ENCODE measurements around the gene MBD1.

DNA sequence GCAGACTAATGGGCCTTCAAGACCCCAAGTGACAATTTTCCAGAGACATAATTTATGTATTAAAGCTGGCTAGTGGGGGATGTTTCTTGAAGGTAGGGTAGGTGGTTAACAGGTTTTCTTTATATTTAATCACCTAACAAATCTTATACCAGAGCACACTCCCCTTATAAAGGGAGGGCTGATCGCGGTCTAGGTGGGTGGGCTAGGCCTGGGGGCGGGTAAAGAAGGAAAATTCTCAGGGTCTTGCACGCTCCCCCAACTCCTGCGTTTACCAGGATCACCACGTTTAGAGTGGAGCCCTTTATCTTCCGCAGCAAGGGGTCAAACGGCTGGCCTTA, 26.0 kb upstream of the MBD1 start:
- TF ChIP-seq POLR2AphosphoS5 (IDR thresholded peaks at IDR 0.05; ENCODE audit: low read depth, low read length) (no peak), TAF1 (IDR thresholded peaks at IDR 0.05; ENCODE audit: borderline replicate concordance, insufficient read depth, low read length) (no peak)
- TF ChIP-seq, protein P1, sequence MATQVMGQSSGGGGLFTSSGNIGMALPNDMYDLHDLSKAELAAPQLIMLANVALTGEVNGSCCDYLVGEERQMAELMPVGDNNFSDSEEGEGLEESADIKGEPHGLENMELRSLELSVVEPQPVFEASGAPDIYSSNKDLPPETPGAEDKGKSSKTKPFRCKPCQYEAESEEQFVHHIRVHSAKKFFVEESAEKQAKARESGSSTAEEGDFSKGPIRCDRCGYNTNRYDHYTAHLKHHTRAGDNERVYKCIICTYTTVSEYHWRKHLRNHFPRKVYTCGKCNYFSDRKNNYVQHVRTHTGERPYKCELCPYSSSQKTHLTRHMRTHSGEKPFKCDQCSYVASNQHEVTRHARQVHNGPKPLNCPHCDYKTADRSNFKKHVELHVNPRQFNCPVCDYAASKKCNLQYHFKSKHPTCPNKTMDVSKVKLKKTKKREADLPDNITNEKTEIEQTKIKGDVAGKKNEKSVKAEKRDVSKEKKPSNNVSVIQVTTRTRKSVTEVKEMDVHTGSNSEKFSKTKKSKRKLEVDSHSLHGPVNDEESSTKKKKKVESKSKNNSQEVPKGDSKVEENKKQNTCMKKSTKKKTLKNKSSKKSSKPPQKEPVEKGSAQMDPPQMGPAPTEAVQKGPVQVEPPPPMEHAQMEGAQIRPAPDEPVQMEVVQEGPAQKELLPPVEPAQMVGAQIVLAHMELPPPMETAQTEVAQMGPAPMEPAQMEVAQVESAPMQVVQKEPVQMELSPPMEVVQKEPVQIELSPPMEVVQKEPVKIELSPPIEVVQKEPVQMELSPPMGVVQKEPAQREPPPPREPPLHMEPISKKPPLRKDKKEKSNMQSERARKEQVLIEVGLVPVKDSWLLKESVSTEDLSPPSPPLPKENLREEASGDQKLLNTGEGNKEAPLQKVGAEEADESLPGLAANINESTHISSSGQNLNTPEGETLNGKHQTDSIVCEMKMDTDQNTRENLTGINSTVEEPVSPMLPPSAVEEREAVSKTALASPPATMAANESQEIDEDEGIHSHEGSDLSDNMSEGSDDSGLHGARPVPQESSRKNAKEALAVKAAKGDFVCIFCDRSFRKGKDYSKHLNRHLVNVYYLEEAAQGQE (IDR thresholded peaks at IDR 0.05; ENCODE audit: insufficient read depth in 1 of 2, low read depth in 2 of 2, low read length in 2 of 2): no peak
